Activated CD4-positive, alpha-beta T cell treated with anti-CD3 and anti-CD28 coated beads, Interleukin-2, Interleukin-6, amounts not matched to agents 100 ng/mL and 50 ng/mL, durations not matched to agents 16 hours and 8 hours (primary cell): Measurements from ENCODE around the gene NDOR1.

Experiments
- DNase-seq: peaks from one replicate; pipeline ENCODE4 v3.0.0-alpha.2; 2020

Gene NDOR1

DNA sequence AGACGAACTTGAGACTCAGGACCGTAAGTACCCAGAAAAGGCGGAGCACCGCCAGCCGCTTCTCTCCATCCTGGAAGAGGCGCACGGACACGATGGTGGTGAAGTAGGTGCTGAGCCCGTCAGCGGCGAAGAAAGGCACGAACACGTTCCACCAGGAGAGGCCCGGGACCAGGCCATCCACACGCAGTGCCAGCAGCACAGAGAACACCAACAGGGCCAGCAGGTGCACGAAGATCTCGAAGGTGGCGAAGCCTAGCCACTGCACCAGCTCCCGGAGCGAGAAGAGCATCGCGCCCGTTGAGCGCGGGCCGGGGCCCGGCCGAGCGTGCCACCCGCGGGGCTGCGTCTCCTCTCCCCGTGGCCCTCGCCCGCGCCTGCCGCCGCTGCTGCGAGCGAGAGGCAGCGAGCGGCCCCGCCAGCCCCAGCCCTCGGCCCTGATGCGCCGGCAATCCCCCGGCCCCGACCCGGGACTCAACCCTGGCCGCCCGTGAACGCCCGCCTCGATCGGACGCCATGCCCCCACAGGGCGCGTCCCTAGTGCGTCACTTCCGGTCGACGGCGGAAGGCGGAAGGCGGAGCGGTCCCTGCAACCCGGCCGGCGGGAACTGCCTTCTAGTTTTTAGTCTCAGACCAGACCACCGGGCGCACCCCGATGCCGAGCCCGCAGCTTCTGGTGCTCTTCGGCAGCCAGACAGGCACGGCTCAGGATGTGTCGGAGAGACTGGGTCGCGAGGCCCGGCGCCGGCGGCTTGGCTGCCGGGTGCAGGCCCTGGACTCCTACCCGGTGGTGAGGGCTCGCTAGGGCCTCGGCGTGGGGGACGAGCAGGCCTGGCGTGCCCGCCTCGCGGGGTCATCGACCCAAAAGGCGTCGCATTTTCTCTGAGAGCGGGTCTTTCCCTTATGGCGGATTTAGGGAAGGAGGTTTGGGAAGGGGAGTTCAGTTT, at the start of gene NDOR1, which contains the start of gene TMEM203:
Gene NDOR1, plus strand, starts transcription at position 575 of the 944 bp plus-strand sequence. Its CDS starts 78 bp downstream, at position 653.
Gene TMEM203, minus strand, starts transcription at position 523 of the 944 bp plus-strand sequence. Its CDS starts 234 bp downstream, at position 289.
- peak; percentile 97 for DNase-seq

DNA sequence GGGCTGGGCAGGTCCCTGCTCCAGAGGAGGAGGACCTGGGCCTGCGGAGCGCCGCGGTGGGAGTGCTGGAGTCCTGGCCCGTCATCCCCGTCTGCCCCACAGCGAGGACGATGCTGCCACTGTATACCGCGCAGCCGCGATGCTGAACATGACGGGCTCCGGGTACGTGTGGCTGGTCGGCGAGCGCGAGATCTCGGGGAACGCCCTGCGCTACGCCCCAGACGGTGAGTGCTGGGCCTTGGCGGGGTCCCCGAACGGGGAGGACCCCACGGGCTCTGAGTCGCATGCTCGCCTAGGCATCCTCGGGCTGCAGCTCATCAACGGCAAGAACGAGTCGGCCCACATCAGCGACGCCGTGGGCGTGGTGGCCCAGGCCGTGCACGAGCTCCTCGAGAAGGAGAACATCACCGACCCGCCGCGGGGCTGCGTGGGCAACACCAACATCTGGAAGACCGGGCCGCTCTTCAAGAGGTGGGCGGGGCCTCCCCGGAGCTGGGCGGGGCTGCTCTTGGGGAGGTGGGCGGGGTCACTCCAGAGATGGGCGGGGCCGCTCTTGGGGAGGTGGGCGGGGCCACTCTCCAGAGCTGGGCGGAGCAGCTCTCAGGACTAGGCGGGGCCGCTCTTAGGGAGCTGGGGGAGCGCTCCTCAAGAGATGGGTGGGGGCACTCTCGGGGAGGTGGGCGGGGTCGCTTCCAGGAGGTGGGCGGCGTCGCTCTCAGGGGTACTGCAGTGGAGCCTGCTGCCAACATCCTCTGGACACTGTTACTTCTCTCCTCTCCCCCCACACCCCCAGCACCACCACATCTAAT, 48.7 kb upstream of the NDOR1 start:
- peak; percentile 72 for DNase-seq

GRCh38 chr9:137157618-137158415, 47.7 kb upstream of the NDOR1 start:
- no peak for DNase-seq

- no peak for DNase-seq
Observed at GRCh38 chr9:137158625-137159024, 46.9 kb upstream of the NDOR1 start.

GRCh38 chr9:137159105-137160053, 46.1 kb upstream of the NDOR1 start:
- DNase-seq, result no peak

- DNase-seq, result no peak
Observed at GRCh38 chr9:137160054-137160425, 45.5 kb upstream of the NDOR1 start.

GRCh38 chr9:137160716-137161557, 44.6 kb upstream of the NDOR1 start:
- DNase-seq, result no peak

GRCh38 chr9:137161558-137162486, 43.7 kb upstream of the NDOR1 start:
- DNase-seq, result no peak

DNA sequence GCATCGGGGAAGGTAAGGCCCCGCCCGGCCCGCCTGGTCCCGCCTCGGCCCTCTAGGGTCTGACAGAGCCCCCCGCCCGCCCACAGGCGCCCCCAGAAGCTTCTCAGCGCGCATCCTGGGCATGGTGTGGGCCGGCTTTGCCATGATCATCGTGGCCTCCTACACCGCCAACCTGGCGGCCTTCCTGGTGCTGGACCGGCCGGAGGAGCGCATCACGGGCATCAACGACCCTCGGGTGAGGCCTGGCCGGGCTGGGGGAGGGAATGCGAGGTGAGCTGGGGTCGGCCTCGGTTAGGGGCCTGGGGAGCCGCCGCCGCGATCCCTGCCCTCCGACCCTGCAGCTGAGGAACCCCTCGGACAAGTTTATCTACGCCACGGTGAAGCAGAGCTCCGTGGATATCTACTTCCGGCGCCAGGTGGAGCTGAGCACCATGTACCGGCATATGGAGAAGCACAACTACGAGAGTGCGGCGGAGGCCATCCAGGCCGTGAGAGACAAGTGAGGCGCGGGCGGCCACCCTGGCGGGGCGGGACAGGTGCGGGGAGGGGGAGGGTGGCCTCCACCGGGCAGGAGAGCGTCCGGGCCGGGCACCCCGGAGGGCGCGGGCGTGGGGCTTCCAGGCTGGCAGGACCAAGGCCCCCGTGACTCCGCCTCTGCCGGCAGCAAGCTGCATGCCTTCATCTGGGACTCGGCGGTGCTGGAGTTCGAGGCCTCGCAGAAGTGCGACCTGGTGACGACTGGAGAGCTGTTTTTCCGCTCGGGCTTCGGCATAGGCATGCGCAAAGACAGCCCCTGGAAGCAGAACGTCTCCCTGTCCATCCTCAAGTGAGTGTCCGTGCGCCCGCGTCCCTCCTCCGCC, 42.8 kb upstream of the NDOR1 start:
- DNase-seq, result no peak

GRCh38 chr9:137163365-137163715, 42.2 kb upstream of the NDOR1 start:
- no peak for DNase-seq

- no peak for DNase-seq
Observed at GRCh38 chr9:137163805-137164204, 41.7 kb upstream of the NDOR1 start.

DNA sequence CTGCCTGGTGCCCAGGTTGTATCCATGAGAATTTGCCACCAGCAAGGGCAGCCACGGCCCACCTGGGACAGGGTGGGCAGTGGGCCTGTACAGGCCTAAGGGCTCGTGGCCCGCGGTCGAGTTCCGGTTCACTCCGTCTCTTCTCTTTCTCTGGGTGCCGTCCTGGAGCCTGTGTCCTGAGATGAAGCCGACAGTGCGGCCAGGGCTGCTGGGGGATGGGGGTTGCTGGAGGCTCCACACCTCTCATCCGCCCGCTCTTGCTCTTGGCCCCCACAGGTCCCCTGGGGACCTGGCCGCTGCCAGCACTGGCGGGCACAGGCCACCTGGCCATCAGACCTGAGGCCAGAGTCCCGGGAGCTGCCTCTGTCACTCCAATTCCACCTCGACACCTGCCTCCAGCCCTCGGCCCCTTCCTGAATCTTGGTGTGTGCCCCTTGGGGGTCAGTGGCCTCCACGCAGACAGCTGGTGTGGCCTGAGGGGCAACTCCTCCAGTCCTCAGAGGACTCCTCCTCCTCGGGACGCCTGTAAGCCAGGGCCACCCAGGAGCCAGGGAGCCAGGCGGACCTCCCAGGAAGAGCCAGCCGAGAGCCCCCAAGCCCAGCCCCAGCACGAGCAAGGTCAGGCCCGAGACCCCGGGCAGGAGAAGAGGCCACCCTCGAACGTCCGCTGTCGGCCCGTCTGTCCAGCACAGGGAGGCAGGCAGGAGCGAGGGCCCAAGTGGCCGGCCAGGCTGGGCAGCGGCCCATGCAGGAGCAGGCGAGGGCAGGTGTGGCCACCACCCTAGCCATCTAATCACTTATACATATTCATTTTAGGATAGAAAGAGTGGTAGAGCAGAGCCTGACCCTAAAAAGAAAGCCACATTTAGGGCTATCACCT, 40.9 kb upstream of the NDOR1 start:
- no peak for DNase-seq

DNA sequence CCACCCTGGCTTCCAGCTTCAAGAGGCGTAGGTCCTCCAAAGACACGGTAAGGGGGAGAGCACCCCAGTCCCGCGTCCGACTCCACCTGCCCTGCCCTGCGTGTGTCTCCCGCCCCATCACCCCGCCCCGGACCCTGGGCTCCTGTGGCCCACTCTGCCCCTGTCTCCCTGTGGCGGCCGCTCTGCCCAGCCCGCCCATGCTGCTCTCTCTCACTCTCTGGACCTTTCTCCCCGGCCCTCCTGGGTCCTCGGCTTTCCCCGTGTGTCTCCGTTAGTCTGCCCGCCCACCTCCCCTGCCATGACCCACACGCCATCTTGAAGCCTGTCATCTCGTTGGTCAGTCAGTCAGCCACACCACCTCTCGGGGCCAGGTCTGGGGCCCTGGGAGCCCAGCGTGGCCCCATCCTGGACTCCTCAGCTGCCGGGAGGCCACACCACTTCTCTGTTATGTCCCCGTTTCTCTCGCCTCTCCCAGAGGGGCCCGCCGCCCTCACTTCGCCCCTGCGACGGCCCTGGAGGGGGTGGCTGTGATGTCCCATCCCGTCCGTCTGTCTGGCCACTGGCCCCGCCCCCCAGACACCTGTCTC, 40.2 kb upstream of the NDOR1 start:
- DNase-seq, result no peak

- DNase-seq, result no peak
Observed at GRCh38 chr9:137166380-137167229, 38.9 kb upstream of the NDOR1 start.

- no peak for DNase-seq
Observed at GRCh38 chr9:137167277-137167746, 38.2 kb upstream of the NDOR1 start.
